HG03521 (cell line): ENCODE data around the gene POU6F2.
"Not testable (repeated sequence)": the region's sequence is repeated elsewhere in the genome, so short reads cannot be mapped to it uniquely, and the experiment has no call there.

Source experiments
- ATAC-seq: cut with Tn5 transposase; IDR thresholded peaks from one replicate; pipeline ENCODE4 v1.9.1; 2021; ENCODE audit warnings: mild to moderate bottlenecking, moderate library complexity; ENCODE audit not compliant: unreplicated experiment

Gene POU6F2

GRCh38 chr7:39294022-39294421 lies 316.3 kb downstream of the POU6F2 start:
- no peak for ATAC-seq

- no peak for ATAC-seq
Observed at GRCh38 chr7:39295796-39296195, 318.1 kb downstream of the POU6F2 start.

DNA sequence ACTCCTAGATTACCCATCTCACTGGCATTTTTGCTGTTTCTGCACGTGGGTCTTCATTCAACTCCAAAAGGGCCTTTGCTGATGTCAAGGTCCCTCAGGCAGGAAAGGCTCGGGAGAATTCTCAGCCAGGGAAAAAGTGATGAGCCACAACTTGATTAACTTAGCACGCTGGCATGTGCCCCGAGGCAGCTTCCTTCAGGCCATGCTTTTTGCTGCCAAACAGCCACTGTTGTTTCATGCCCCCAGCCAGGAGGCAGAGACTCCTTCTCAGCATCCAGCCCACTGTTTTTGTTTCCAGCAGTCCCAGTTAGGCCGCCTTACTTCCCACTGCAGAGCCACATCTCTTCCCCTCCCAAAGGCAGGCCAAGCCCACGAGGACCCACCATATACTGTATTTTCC lies 322.0 kb downstream of the POU6F2 start:
- ATAC-seq: no peak

DNA sequence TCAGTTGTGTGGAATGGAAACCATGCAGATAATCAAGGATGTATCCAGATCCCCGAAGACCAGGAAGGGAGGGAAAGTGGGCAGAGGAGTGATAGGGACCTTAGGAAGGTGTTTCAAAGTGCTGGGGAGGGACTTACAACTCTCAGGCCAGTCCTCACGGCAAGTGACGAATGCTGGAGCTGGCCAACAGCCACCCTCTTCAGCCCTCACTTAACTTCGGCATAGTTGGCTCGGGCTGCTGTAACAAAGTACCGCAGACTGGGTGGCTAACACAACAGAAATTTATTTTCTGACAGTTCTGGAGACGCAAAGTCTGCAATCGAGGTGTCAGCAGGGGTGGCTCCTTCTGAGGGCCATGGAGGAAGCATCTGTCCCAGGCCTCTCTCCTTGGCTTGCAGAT lies 322.6 kb downstream of the POU6F2 start:
- ATAC-seq: no peak

DNA sequence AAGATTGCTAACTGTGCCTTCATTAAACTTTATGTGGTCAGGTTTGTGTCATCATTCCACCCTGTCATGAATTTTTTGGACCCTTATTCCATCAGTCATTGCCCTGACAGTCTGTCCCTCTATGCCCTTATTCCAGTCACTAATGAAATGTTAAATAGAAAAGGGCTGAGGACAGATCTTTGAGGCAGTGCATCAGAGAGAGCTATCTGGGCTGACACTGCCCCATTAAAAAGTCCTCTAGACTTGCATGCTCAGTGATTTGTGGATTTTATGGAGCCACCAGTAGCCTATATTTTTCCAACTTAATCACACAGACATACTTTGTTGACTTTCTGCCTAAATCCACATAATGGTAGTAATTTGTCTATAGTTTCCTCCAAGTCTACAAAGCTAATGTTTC lies 323.8 kb downstream of the POU6F2 start:
- ATAC-seq: no peak

- no peak for ATAC-seq
Observed at GRCh38 chr7:39304178-39304577, 326.5 kb downstream of the POU6F2 start.

DNA sequence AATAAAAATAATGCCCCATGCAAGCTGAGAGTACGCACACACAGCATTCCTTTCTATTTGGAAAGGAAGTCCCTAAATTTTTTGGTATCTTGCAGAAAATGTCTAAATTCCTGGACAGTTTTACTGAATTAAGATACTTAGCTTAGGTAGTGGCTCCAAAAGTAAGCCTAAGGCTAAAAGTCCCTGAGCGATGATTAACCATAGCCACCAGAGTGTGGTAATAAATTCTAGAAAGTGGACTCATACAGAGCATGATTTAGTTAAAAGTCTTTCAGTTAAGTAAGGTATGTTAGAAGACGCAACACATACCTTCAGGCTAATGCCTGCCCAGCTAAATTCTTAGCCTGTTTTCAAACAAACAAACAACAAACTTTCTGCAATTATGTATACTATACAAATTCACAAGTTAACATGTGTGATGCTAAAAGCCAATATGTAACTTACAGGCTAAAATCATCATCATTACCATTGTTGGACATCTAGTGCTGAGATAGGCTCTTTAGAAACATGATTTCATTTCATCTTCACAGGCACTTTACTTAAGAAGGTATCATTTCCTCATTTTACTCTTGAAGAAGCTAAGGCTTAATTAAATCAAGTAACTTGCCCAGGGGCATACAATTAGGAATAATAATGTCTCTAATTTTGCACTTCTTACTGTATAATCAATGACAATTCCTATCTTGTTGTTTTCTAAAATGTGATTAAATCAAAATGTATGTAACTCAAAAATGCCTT lies 327.1 kb downstream of the POU6F2 start:
- no peak for ATAC-seq

DNA sequence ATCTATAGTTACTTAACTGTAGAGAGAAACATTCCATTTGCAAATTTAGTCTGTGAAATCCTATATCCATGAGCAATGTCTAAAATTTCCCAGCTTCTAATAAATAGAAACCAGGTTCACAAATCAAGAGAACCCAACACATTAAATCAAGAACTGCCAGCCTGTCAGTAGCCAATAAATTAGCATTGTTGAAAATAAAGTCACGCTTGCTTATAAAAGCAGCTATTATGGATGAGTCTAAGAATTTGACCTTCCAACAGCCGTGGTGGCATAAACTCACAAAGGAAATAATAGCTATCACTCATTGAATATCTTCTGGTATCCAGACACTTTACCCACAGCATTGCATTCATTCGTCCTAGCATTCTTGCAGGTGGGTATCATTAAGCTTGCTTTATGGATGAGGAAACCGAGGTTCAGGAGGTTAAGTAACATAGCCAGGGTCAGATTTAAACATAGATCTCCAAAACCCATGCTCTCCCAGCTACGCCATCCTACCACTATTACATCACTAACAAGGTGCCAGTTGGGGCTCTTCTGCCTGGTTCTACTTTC lies 328.4 kb downstream of the POU6F2 start:
- no peak for ATAC-seq

GRCh38 chr7:39310699-39311098 lies 333.0 kb downstream of the POU6F2 start:
- no peak for ATAC-seq

DNA sequence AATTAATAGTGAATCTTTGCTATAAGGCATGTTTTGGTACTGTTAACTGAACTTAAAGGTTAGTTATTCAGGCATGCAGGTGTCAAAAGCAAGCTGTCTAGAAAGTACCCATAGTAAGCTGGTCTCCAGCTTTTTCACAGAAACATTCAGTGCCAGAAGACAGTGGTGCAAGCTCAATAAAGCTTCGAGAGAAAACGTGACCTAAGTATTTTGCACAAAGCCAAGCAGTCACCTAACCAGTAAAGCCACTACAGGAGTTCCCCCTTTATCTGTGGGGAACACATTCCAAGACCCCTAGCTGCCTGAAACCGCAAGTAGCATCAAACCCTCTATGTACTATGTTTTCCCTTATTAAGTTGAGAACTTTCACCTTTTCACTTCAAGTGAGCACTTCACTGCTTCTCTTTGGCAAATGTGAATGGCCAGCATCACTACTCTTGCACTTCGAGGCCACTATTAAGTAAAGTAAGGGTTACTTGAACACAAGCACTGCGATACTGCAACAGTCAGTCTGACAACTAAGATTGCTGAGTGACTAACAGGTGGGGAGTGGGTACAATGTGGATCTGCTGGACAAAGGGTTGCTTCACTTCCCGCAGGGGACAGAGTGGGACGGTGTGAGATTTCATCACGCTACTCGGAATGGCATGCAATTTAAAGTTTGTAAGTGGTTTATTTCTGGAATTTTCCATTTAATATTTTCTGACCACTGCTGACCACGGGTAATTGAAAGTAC lies 334.7 kb downstream of the POU6F2 start:
- no peak for ATAC-seq

DNA sequence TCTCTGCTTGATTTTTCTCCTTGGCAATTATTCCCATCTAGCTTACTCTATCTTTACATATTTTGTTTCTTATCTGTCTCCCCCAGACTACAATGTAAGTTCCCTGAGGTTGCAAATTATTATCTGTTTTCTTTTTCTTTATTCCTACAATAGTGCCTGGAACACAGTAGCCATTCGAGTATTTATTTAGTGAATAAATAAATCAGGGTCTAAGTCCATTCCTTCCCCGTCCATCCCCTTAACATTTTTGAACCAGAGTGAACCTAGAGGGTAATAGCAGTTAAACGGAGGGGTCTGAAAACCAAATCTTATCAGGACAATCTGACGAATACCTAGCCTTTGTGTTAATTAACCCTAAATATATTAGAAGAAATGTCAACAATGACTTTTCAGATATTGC lies 335.7 kb downstream of the POU6F2 start:
- ATAC-seq: no peak

- ATAC-seq: no peak
Observed at GRCh38 chr7:39313974-39314373, 336.3 kb downstream of the POU6F2 start.

DNA sequence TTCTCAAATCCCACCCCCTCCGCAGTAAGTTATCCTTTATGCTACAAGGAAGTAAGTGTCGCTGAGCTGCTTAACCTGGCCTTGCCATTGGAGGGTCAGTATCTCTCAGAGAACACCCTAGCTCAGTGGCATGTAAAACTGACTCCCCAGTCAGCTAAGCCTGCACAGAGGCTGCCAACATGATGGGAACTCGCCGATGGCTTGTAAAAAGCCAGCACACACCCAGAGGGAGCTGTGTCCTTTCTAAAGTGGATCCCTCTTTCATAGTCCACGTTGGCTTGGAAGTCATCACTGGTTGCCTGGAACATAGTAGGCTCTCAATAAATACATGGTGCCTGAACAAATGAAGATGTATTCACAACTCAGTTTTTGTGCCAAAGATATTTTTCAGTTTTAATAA lies 339.4 kb downstream of the POU6F2 start:
- ATAC-seq: no peak

DNA sequence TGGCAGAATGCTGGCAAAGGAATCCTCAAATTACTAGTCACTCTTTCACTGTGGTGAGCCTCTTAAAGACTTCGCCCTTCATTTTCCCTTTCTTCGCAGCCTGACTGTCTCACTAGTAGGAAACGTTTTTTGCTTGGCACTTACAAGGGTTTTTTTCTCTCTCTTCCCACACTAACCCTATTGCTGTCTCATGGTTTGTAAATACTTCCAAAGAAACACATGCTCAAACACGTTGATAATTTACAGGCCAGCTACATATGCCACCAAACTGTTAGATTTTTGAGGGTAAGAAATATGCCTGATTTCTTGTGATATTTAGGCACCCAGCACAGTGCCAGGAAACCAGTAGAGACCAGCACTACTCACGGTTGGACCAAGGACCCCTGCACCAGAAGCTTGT lies 340.2 kb downstream of the POU6F2 start:
- no peak for ATAC-seq

DNA sequence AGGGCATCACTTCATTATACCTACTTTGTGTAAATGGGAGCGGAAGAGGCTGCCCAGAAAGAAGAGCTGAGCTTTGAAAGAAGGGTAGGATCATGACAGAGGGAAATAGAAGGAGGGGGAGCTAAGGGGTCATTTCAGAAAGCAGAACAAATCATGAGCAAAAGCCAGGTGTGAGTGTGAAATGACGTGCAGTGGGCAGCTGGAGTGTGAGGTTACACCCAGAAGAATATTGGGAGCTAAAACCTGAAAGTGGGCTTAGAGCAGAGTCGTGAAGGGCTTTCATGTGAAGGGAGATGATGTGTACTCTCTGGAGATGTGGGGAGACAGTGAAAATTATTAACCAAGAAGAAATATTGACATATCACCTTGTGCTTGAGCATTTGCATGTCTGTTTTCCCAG lies 343.5 kb downstream of the POU6F2 start:
- ATAC-seq: no peak

DNA sequence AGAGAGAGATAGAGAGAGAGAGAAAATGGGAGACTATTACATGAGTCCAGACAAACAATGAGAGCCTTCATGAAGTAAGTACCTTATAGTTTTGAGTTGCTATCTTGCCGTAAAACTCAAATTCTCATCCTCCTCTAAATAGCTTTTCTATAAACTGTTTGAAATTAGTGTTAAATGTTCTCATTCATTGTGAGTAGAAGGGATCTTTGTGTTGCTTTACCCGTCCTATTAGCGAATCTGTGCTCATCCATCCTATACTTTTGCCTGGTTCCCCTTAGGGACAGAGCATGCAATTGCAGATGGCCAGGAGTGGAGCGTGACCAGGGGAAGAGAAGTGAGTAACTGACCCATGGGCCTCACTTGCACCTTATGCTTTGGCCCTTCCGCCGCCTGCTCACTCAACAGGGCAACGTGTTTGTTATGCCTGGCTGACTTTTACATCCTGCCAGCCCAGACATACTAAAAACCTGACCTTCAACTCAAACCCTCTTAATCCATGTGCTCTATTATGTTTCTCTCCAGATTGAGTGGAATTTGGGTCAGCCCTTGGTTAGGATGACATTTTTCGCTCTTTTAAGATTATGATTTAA lies 344.3 kb downstream of the POU6F2 start:
- no peak for ATAC-seq

- no peak for ATAC-seq
Observed at GRCh38 chr7:39324139-39324760, 346.5 kb downstream of the POU6F2 start.

GRCh38 chr7:39331607-39332006 lies 353.9 kb downstream of the POU6F2 start:
- not testable (repeated sequence) for ATAC-seq

- no peak for ATAC-seq
Observed at GRCh38 chr7:39332142-39332541, 354.4 kb downstream of the POU6F2 start.

- ATAC-seq: no peak
Observed at GRCh38 chr7:39333701-39334100, 356.0 kb downstream of the POU6F2 start.

- ATAC-seq: no peak
Observed at GRCh38 chr7:39336442-39336841, 358.7 kb downstream of the POU6F2 start.
